HG02943 (cell line): ENCODE measurements around the gene IL34.
"Not testable (repeated sequence)": the region's sequence is repeated elsewhere in the genome, so short reads cannot be mapped to it uniquely, and the experiment has no call there.

Experiments
- ATAC-seq: cut with Tn5 transposase; IDR thresholded peaks from one replicate; pipeline ENCODE4 v1.9.1; 2021; ENCODE audit warnings: mild to moderate bottlenecking, low read depth, moderate library complexity; ENCODE audit not compliant: unreplicated experiment

The IL34 gene

DNA sequence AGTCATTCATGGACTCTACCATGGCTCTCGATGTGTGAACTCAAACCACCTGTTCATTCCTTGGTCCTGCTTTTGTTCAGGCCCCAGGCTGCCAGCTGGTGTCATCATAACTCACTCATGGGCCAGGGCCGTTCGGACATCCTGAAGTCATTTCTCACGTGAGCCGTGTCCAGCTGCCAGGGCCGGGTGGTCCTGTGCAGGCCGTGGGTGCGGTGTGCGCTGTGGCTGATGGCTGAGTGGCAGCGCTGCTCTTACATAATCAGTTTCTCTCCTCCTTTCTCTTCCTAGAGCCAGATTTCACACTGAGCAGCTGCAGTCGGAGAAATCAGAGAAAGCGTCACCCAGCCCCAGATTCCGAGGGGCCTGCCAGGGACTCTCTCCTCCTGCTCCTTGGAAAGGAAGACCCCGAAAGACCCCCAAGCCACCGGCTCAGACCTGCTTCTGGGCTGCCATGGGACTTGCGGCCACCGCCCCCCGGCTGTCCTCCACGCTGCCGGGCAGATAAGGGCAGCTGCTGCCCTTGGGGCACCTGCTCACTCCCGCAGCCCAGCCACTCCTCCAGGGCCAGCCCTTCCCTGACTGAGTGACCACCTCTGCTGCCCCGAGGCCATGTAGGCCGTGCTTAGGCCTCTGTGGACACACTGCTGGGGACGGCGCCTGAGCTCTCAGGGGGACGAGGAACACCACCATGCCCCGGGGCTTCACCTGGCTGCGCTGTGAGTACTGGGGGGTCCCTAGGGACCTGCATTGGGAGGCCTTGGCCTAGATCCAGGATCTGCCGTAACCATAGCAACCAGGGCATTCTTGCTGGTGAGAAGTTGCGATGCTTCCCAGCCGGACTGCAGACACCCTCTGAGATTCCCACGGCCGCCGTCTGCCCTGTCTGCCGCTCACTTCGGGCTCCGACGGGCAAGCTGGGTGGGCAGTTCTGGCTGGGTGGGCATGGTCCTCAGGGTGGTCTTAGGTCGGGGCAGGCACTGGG is at the start of gene IL34:
TSS of gene IL34 (plus strand) at position 300 of the 982 bp plus-strand sequence. CDS start at position 689, 389 bp downstream.
- no peak for ATAC-seq

DNA sequence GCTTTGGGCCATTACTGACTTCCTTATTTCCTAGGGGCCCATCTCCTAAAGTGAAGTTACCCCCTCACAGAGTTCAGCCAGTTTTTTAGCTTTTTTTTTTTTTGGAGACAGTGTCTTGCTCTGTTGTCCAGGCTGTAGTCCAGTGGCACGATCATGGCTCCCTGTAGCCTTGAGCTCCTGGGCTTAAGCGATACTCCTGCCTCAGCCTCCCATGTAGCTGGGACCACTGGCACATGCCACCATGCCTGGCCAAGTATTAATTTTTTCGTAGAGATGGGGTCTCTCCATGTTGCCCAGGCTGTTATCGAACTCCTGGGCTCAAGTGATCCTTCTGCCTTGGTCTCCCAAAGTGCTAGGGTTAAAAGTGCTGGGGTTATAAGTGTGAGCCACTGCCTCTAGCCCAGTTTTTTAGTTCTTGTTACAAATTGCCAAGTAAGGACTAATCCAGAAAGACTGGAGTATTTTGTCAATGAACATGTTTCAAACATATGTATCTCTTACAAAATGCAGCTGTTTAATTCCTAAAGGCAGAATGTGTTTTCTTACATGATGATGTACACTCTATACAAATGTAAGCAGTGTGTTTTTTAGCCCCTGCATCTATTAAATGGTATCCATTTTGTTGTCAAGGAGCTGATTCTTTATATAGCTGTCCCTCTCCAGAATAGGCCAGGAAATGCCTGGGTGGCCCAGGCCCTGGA is 49.1 kb upstream of the IL34 start:
- ATAC-seq, result no peak

DNA sequence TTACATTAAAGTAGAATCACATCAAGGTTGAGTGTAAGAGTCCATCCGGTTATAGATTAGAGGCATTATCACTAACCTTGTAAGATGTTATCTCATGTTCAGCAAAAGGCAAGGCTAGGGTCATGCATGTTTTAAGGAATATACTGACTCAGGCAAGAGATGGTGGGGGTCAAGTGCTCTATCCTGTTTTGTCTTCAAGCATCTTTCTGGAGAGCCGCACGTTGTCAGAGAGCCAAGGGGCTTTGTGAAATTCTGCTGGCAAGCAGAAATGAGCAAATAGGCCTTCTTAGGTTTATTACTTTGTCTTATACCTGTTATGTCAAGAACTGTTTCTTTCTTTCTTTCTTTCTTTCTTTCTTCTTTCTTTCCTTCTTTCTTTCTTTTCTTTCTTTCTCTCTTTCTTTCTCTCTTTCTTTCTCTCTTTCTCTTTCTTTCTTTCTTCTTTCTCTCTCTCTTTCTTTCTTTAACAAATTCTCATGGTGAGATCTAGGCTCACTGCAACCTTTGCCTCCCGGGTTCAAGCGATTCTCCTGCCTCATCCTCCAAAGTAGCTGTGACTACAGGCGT is 47.3 kb upstream of the IL34 start:
- ATAC-seq, result no peak

DNA sequence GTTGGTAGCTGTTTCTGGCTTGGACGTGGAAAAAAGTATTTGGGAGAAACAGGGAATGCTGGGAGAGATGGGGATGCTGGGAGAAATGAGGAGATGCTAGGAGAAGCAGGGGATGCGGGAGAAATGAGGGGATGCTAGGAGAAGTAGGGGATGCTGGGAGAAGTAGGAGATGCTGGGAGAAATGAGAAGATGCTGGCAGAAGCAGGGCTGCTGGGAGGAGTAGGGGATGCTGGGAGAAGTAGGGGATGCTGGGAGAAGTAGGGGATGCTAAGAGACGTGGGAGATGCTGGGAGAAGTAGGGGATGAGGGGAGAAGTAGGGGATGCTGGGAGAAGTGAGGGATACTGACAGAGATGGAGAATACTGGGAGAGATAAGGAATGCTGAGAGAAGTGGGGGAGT is 45.6 kb upstream of the IL34 start:
- no peak for ATAC-seq

DNA sequence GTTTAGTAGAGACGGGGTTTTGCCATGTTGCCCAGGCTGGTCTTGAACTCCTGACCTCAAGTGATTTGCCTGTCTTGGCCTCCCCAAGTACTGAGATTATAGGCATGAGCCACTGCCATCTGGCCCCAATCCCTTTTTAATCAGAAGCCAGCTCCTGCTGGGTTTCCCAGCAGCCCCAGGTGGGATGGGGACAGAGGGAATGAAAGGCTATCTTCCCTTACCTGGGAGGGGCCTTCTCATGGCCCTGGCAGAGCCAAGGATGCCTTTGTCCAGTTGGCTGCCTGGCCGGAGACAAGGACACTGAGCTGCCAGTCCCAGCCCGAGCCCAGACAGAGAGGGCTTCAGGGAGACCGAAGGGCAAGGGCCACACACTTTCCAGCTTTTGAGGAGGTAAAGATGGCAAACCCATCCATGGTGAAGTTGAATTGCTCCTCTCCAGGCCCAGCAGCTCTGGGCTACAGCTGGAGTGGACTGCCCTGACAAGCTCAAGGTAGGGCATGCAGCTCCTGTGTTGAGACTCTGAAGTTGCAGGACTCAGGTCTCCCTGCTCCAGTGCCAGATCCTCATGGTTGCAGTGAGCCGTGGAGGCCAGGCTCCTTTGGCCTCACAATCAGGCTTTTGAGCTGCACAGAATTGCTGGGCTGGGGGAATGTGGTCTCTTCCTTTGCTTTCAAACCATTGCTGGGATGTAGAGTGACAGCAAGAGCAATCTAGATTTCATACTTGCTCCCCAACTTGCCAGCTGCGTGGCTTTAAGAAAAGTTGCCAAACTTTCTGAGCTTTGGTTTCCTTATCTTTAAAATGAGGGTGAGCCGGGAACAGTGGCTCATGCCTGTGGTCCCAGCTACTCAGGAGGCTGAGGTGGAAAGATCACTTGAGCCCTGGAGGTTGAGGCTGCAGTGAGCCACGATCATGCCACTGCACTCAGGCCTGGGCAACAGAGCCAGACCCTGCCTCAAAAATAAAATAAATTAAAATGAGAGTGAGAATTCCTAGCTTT is 44.5 kb upstream of the IL34 start:
- no peak for ATAC-seq

DNA sequence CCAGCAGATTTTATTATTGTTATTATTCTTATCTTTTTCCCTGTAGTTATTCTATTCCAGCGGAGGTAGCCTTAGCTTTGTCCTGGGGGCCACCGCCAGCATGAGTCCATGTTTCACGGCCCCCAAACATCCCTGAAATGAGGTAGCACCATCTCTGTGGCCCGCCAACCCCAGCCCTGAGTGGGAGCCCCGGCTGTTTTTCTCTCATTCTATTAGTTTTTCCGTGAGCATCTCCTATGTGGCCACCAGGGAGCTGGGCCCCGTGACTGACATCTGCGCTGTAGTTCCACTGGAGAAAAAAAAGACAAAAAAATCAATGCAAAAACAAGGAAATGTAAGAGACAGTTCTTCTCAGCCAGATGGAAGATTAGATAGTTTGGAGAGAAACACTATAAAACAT is 43.5 kb upstream of the IL34 start:
- no peak for ATAC-seq

DNA sequence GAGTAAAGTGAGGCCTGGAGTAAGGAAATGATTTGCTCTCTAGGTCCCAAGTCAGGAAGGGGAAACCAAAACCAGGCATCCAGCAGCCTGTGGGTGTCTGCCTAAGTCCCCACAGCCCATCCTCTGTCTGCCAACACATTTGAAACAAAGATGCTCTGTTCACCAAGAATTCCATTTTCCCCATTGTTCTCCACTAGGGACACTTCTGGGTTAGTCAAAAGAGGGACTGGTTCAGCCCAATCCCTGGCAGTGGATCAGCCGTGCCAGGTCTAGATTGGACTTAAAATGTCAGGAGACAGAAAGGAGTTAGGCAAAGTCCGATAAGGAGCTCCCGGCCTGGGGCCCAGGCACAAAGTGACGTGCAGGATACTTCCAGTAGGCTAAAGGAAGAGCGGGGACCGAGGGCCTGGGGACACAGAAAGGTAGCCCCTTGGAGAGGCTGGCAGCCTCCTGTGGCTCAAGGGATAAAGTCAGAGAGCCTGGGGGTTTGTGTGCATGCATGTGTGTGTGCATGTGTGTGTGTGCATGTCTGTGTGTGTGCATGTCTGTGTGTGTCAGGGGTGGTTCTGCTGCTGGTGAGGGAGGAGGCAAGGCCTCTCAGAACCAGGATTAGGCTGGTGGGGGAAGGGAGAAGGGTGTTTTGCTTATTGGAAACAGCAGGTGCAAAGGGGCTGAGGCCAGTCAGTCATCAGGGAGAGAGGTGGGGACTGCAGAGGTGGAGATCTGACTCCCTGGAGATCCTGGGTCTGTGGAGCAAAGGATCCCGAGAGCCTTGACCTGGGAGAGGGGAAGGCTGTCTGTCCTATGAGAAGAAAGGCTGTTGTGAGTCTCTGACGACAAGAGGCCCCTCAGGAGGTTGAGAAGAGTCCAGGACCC is 41.7 kb upstream of the IL34 start:
- no peak for ATAC-seq

DNA sequence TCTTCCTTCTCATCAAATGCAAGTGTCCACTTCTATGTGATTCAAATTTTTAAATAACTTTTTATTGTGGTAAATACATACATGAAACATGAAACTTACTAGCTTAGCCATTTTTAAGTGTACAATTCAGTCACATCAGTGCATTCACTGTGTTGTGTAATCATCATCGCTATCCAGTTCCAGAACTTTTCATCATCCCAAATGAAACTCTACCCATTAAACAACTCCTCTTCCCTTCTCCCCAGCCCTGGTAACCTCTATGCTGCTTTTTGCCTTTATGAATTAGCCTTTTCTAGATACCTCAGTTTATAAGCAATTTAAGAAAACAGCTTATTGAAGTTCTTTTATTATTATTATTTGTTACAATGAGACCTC is 41.1 kb upstream of the IL34 start:
- no peak for ATAC-seq

DNA sequence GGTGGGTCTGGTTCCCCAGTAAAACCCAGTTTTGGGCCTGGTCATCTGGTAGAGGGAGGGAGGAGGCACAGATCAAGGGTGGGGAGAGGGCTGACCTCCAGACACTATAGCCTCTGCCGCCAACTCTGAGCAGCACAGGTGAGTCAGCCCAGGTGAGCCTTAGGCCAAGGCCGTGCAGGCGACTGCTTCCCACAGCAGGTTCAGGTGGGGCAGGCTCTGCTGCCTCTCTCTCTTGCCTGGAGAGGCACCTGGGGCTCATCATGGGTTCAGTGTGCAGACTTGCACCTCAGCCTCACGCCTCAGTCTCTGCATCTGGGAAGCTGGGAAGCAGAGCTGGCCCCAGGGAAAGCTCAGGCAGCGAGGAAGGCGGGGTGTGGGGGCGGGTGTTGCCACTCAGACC is 37.8 kb upstream of the IL34 start:
- no peak for ATAC-seq

DNA sequence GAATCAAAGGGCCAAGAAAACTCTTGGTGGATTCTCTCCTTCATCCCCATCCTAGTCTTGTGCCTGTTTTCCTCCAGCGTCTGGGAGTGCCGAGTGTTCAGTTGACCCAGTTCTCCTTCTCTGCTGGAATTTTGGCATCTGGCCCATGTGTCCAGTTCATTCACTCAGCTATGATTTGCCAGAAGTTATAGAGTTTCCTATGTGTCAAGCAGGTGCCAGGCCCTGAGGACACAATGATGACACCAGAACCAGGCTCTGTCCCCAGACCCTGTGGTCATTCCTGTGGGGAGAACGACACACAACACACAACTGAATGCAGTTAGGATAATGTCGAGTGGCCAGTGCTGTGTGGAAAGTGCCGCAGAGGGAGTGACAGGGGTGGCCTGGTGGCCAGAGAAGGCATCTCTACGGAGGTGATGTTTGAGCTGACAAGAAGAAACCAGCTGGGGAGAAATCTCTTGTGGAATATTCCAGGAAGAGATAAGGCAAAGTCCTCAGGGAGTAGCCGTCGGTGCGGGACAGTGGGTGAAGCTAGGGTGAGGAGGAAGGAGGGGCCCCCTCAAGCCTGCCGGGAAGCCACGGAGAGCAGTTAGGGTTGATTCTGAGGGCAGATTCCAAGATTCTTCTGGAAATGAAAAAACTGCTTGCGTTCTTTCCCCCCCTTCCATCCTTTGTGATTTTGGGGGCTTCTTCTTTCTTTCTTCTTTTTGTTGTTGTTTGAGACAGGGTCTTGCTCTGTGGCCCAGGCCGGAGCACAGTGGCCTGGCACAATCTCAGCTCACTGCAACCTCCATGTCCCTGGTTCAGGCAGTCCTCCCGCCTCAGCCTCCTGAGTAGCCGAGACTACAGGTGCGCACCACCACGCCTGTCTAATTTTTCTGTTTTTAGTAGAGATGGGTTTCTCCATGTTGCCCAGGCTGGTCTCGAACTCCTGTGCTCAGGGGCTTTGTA is 35.8 kb upstream of the IL34 start:
- no peak for ATAC-seq

DNA sequence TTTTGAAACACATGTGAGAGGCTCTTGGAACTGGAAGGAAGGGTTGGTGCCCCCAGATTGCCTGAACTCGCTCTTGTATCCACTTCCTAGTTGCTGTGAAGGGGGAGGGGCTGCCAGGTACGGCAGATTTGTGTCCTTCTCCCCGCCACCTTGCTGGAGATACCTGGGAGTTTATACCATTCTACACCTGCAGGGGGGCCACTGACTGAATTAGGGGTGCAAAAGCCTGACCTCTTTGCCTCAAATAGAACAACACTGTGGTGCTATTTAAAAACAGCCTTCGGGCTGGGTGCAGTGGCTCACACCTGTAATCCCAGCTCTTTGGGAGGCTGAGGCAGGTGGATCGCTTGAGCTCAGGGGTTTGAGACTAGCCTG is 35.1 kb upstream of the IL34 start:
- no peak for ATAC-seq

DNA sequence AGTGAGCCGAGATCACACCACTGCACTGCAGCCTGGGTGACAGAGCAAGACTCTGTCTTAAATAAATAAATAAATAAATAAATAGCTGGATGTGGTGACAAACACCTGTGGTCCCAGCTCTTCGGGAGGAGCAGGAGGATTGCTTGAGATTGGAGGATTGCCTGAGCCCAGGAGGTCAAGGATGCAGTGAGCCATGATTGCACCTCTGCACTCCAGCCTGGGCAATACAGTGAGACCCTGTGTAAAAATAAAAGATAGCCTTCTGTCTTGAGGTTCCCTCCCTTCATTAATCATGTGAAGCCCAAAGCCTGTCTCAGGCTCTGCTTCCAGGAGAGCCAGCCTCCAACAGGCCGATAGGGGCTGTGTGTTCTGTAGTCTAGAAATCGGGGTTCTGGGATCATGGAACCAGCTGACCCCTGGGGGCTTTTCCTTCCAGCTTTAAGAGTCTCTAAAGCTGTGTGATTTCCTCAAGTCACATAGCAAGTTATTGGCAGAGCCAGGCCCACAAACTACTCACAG is 34.5 kb upstream of the IL34 start:
- ATAC-seq, result no peak

DNA sequence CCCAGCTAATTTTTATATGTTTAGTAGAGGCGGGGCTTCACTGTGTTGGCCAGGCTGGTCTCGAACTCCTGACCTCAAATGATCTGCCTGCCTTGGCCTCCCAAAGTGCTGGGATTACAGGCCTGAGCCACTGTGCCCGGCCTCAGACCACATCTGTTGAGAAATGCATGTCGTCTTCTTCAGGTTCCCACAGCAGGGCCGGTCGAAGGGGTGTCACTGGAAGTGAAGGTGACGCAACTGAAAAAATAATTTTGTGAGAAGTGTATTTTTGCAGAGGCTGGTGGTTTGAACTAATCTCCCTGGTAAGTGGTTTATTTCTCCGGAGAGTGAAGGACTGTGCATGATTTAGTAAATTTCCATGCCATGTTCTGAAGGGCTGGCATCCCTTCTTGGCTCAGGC is 33.4 kb upstream of the IL34 start:
- ATAC-seq, result no peak

DNA sequence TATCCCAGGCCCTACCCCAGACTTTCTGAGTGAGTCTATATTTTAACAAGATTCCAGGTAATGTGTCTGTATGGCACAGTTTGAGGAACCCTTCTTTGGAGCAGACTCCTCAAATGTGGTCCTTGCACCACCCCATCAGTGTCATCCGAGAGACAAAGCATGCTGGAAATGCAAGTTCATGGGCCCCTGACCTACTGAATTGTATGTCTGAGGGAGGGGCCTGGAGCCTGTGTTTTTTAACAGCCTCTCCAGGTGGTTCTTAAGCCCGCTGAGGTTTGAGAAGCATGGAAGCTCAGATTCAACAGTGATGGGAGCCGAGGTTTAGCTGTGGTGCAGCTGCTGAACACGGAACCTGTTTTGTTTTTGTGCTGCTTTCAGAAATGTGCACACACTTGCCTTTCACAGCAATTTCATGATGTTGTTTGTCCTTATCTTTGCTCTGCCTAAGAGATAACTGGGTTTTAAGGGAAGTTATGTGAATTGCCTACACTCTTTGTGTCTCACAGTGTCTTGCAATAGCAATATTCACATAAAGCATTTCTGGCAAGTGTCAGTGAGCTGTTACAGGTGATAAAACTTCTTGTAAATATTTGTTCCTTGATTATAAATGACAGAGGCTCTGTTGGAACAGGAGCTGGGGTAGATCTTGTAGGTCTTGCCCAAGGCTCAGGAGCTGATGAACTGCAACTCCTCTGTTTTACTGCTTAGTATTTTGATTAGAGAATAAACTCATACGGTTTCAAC is 32.0 kb upstream of the IL34 start:
- ATAC-seq, result no peak

DNA sequence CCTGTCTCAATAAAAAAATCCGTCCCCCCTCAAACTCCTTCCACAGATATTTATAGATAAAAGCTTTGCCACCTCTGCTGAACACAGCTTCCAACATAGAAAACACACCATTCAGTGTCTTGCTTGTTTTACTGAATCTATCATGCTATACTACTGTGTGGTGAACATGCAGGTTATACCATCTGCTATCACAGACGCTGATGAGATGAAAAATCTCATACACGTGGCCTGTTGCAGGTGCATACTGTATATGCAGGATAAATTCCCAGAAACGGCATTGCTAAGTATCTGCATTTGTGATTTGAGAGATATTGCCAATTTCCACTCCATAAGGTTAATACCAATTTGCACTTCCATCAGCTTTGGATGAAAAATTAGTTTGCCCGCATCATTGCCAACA is 30.4 kb upstream of the IL34 start:
- no peak for ATAC-seq

DNA sequence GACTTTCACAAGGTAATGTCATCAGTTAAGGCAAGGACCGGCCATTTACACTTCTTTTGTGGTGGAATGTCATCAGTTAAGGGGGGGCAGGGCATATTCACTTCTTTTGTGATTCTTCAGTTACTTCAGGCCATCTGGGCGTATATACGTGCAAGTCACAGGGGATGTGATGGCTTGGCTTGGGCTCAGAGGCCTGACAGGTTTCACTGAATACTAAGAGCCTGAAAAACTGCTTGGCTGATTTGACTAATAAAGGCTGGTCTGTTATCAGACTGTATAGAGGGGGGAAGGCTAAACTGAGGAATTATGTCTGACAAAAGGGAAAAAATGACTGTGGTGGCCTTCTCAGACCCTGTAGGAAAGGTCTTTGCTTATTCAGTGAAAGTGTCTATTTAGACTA is 24.5 kb upstream of the IL34 start:
- not testable (repeated sequence) for ATAC-seq

DNA sequence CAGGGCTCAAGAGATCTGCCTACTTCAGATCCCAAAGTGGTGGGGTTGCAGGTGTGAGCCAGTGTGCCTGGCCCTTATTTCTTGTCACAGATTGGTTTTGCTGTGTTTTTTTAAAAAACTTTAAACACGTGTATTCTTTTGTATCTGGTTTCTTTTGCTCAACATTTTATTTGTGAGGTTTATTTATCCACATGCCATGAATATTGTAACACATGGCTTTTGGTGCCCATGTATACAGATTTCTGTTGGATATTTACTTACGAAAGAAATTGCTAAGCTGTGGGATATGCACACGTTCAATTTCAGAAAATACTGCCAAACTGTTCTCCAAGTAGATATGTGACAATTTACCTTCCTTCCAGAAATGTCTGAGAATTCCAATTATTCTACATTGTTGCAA is 18.7 kb upstream of the IL34 start:
- no peak for ATAC-seq
